Retinal pigment epithelial cell (primary cell): ENCODE data around the gene PITPNC1.
"Not testable (repeated sequence)": the region's sequence is repeated elsewhere in the genome, so short reads cannot be mapped to it uniquely, and the experiment has no call there.

Experiments
- DNase-seq: peaks from one replicate; pipeline ENCODE4 v3.0.0-alpha.2; 2010; ENCODE audit warnings: low read depth
- H3K4me3 ChIP-seq: 2 replicates; pipeline ENCODE4 v1.5.1; 2011; ENCODE audit warnings: mild to moderate bottlenecking, low read length, control low read depth, moderate library complexity
- TF ChIP-seq, protein P1 (sequence below): conservative IDR thresholded peaks from 2 replicates; pipeline ENCODE4 v1.5.1; 2011; ENCODE audit warnings: low read depth, low read length, control low read depth, inconsistent platforms

The PITPNC1 gene

GRCh38 chr17:67639555-67639954 is 262.5 kb downstream of the PITPNC1 start:
- TF ChIP-seq, protein P1, sequence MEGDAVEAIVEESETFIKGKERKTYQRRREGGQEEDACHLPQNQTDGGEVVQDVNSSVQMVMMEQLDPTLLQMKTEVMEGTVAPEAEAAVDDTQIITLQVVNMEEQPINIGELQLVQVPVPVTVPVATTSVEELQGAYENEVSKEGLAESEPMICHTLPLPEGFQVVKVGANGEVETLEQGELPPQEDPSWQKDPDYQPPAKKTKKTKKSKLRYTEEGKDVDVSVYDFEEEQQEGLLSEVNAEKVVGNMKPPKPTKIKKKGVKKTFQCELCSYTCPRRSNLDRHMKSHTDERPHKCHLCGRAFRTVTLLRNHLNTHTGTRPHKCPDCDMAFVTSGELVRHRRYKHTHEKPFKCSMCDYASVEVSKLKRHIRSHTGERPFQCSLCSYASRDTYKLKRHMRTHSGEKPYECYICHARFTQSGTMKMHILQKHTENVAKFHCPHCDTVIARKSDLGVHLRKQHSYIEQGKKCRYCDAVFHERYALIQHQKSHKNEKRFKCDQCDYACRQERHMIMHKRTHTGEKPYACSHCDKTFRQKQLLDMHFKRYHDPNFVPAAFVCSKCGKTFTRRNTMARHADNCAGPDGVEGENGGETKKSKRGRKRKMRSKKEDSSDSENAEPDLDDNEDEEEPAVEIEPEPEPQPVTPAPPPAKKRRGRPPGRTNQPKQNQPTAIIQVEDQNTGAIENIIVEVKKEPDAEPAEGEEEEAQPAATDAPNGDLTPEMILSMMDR = no peak
- DNase-seq = no peak
- H3K4me3 ChIP-seq = no peak overlapping the region

DNA sequence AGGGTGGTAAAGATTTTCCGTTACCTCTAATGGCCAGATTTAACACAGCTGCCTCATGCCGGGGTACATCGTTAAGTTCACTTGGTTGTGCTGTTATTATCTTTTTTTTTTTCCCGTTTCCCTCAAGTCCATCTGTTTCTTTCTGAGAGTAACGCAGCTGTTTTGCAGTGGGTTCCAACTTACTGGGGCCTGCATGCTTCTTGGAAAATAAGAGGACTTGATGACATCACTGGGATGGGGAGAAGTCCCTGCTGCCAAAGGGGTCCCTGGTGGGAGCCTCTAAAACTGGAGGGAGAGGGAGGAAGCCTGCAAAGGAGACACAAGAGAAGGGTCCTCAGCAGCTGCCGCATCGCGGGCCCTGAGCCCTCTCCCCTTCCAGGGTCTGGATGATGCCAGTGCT is 262.9 kb downstream of the PITPNC1 start:
- DNase-seq = no peak
- no peak overlapping the region for H3K4me3 ChIP-seq
- TF ChIP-seq, protein P1 = no peak

DNA sequence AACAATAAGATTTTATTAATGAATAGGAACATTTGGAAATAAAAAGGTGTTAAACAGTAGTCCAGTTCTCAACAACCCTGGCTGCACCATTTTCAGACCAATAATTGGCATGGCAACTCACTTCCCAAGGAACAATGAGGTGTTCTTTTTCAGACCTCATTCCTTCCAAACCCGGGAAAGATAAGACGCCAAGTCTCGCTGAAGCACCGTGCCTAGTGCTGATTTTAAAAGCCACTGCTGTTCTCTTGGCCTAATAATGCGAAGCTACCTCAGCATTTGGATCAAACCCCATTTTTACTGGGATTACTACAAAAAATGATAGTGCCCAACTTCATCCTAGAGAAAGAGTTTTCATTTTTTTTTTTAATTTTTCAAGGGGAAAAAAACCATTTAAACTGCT is 265.4 kb downstream of the PITPNC1 start:
- TF ChIP-seq, protein P1 = no peak
- DNase-seq = no peak
- H3K4me3 ChIP-seq = no peak overlapping the region

DNA sequence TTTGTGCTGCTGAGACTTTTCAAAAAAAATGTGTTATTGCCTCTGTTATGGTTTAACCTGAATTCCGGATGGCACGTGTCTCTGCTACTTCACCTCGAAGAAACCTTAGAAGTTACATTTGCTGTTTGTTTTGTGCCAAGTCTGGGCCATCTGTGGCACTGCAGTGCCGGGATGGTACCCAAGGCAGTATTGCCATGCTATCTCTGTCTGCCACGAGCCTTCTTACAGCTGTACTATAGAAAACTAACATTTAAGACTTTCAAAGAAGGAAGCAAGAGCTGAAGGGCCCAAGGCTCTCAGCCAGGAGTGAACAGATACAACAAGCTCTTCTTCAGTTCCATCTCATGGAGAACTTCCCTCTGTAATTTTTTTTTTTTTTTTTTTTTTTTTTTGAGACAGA is 267.0 kb downstream of the PITPNC1 start:
- no peak for DNase-seq
- H3K4me3 ChIP-seq = no peak overlapping the region
- TF ChIP-seq, protein P1 = no peak

DNA sequence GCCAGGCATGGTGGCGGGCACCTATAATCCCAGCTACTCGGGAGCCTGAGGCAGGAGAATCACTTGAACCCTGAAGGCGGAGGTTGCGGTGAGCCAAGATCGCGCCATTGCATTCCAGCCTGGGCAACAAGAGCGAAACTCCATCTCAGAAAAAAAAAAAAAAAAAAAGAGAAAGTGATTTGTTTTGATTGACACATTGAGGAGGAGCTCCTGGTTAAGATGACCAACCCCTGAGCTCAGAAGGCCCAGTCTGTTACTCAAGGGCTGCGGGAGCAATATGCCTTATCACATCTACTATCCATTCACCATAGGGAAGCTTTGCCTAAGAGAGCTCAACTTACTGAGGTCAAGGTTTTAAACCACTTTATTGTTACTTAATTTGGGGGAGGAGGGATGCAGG is 268.1 kb downstream of the PITPNC1 start:
- not testable (repeated sequence) for H3K4me3 ChIP-seq, DNase-seq

DNA sequence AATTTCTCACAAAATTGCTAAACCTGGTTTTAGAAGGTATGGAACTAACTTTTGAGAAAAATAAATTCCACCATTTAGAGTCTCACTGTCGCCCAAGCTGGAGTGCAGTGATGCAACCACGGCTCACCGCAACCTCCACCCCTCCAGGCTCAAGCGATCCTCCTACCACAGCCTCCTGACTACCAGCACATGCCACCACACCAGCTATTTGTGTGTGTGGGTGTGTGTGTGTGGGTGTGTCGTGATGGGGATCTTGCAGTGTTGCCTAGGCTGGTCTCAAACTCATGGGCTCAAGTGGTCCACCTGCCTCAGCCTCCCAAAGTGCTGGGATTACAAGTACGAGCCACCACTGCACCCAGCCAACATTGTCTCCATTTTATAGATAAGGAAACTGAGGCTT is 269.4 kb downstream of the PITPNC1 start:
- H3K4me3 ChIP-seq = no peak overlapping the region
- no peak for DNase-seq
- TF ChIP-seq, protein P1 = no peak

GRCh38 chr17:67647482-67647881 is 270.4 kb downstream of the PITPNC1 start:
- no peak for DNase-seq
- TF ChIP-seq, protein P1 = no peak
- H3K4me3 ChIP-seq = no peak overlapping the region
